Type B pancreatic cell (in vitro differentiated cells): ENCODE data around the gene DAGLA. TPM values are rescaled to one million over a fixed set of nuclear protein-coding genes. Genes with fewer than 3 reads are reported as not detected.

ENCODE experiments used
- DNase-seq: peaks from one replicate; pipeline ENCODE4 v3.0.0; 2021; ENCODE audit warnings: mixed read lengths; ENCODE audit not compliant: unreplicated experiment; ENCODE audit errors: extremely low spot score
- H3K27ac Mint-ChIP-seq: 2 replicates; pipeline ENCODE4 v1.8.0; 2021; ENCODE audit warnings: mild to moderate bottlenecking, mixed read lengths
- H3K27me3 Mint-ChIP-seq: 2 replicates; pipeline ENCODE4 v1.8.0; 2021; ENCODE audit warnings: mixed read lengths
- H3K36me3 Mint-ChIP-seq: 2 replicates; pipeline ENCODE4 v1.8.0; 2021; ENCODE audit warnings: mixed read lengths
- H3K4me1 Mint-ChIP-seq: one replicate; pipeline ENCODE4 v1.8.0; 2021; ENCODE audit warnings: mixed read lengths; ENCODE audit not compliant: unreplicated experiment
- H3K4me3 Mint-ChIP-seq: 2 replicates; pipeline ENCODE4 v1.8.0; 2021; ENCODE audit warnings: mild to moderate bottlenecking, mixed read lengths
- H3K9me3 Mint-ChIP-seq: 2 replicates; pipeline ENCODE4 v1.8.0; 2021; ENCODE audit warnings: mixed read lengths
- total RNA-seq: library from RNA; stranded (reverse); gene quantifications from 2 replicates; pipeline ENCODE4 v1.2.1, GENCODE V29; 2021; ENCODE audit warnings: low replicate concordance
- TF ChIP-seq, protein P1 (sequence below): fragments of 200-600 bp; sonication (generic); conservative IDR thresholded peaks from 2 replicates; pipeline ENCODE4 v1.5.0; 2021; ENCODE audit warnings: antibody characterized with exemption, mild to moderate bottlenecking

DAGLA gene
- total RNA-seq, 1 donor from 2014 or later = 7.8 TPM

DNA sequence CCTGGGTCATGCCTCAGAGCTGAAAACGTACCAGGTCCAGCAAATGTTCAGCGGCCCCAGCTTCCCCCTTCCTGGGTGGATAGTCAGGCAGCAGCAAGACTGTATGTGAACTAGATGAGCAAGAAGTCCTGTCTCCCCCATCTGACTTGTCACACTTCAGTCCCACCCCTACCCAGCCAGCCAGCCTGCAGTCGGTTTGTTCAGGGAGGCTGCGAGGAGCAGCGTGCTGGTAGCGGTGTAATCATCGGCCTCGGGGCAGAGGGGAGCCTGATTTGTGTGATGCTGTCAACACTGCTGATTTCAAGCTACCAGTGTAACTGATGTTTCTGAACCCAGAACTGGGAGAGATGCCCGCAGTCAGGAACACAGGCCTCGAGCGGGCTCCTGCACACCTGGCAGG is 102.7 kb downstream of the DAGLA start:
- Mint-ChIP-seq H3K9me3 (no peaks in the 10 kb centered on the region), H3K4me3 (no peak overlapping the region), H3K27ac (peak overlapping the region; percentile 50), H3K4me1 (peaks cover 10% of the 10 kb centered on the region), H3K36me3 (peaks cover 8% of the 10 kb centered on the region), H3K27me3 (no peaks in the 10 kb centered on the region)
- TF ChIP-seq, protein P1, sequence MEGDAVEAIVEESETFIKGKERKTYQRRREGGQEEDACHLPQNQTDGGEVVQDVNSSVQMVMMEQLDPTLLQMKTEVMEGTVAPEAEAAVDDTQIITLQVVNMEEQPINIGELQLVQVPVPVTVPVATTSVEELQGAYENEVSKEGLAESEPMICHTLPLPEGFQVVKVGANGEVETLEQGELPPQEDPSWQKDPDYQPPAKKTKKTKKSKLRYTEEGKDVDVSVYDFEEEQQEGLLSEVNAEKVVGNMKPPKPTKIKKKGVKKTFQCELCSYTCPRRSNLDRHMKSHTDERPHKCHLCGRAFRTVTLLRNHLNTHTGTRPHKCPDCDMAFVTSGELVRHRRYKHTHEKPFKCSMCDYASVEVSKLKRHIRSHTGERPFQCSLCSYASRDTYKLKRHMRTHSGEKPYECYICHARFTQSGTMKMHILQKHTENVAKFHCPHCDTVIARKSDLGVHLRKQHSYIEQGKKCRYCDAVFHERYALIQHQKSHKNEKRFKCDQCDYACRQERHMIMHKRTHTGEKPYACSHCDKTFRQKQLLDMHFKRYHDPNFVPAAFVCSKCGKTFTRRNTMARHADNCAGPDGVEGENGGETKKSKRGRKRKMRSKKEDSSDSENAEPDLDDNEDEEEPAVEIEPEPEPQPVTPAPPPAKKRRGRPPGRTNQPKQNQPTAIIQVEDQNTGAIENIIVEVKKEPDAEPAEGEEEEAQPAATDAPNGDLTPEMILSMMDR = no peak
- no peak for DNase-seq

DNA sequence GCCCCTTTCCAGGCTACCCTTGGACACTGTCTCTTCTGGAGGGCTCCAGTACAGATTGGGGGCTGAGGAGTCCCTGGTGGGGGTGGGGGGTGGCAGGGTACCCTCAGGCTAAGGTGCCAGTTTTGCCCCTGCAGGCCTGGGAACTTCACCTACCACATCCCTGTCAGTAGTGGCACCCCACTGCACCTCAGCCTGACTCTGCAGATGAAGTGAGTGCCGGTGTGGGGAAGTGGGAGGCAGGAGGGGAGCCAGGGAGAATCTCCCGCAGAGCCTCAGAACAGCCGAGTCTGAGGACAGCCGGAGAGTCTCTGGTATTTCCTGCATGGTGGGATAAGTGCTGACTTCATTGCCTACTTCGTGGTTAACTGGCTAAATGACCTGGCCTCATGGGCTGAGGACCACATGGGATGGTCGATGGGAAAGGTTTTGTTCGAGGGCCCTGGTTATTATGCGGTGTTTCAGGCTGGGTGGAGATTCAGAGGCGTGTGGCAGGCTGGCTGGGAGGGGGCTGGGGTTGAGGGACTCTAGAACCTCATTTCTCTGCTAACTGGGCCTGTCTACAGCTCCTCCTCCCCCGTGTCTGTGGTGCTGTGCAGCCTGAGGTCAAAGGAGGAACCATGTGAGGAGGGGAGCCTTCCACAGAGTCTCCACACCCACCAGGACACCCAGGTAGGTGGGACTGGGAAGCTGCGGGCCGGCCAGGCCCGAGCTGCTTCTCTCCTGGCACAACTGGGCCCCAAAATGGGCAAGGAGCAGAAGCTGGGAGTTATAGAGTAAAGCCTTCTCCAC is 103.7 kb downstream of the DAGLA start:
- Mint-ChIP-seq H3K4me3 (no peak overlapping the region), H3K27me3 (no peaks in the 10 kb centered on the region), H3K27ac (no peak overlapping the region), H3K4me1 (peaks cover 10% of the 10 kb centered on the region), H3K9me3 (no peaks in the 10 kb centered on the region), H3K36me3 (peaks cover 3% of the 10 kb centered on the region)
- TF ChIP-seq, protein P1 = no peak
- DNase-seq = no peak

DNA sequence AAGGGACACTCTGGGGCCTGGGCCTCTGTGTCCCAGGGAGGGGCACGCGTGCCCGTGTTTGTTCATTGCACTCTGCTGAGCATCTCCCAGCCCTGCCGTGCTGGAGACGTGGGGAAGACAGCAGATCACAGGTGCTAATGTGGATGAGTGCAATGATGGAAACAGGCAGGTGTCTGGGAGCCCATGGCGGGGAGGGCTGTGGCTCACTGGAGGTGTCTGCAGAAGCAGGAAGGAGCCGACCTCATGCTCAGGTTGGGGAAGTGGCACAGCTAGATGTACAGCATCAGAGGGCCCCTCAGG is 104.3 kb downstream of the DAGLA start:
- TF ChIP-seq, protein P1 = no peak
- Mint-ChIP-seq H3K9me3 (no peaks in the 10 kb centered on the region), H3K4me3 (no peak overlapping the region)

DNA sequence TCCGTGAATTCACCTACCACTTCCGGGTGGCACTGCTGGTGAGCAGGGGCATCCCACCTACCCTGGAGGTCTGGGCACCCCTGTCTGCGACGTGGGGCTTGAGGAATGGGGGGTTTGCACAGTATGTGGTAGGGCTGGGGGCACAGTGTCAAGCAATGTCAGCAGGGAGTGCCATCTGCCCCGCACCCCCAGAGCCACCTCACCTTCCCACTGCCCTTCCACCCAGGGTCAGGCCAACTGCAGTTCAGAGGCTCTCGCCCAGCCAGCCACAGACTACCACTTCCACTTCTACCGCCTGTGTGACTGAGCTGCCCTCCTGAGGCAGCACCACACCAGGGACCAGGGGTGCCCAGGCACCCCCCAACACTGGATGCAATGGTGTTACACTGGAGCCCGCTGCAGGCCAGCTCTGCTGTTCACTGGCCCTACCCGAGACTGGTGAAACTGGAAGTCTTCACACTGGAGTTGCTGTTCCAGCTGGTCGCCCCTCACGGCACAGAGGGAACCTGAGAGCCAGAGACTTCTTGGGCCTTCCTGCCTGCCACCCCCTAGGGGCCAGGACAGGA is 105.7 kb downstream of the DAGLA start:
- no peaks in the 10 kb centered on the region for H3K27me3 Mint-ChIP-seq
- peaks cover 10% of the 10 kb centered on the region for H3K4me1 Mint-ChIP-seq
- peaks cover 6% of the 10 kb centered on the region for H3K36me3 Mint-ChIP-seq
- DNase-seq = no peak
- no peaks in the 10 kb centered on the region for H3K9me3 Mint-ChIP-seq
- TF ChIP-seq, protein P1 = no peak
- H3K27ac Mint-ChIP-seq = no peak overlapping the region
- H3K4me3 Mint-ChIP-seq = no peak overlapping the region

More for the DNA sequence above, 104.3 kb downstream of the DAGLA start:
- no peak for DNase-seq
- H3K36me3 Mint-ChIP-seq = peaks cover 3% of the 10 kb centered on the region
- H3K4me1 Mint-ChIP-seq = peaks cover 10% of the 10 kb centered on the region
- H3K27me3 Mint-ChIP-seq = no peaks in the 10 kb centered on the region
- no peak overlapping the region for H3K27ac Mint-ChIP-seq

DNA sequence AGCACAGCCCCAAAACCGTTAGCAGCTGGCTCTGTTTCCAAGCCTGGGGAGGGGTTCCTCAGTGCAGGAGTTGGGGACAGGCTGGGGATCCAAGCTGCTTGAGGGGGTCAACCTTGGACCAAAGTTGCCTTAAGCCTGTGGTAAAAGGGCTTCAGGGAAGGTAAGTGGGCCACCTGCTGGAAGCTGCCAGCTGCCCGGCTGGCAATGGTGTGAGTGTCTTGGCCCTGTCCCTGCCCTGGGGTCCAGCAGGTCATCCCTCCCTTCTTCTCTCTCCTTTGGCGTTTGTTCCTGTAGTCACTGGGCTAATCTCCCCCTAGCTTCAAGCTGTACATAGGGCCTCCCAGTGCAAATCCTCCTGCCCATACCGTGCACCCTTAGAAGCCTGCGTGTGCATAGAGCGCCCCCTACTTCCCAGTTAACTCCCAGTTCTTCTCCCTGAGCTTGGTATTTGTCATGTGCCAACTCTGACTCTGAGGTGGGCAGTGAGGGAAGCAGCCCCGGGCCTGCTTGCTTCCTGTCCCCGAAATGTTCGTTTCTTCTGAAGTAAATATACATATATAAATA is 107.8 kb downstream of the DAGLA start:
- Mint-ChIP-seq H3K4me1 (peaks cover 15% of the 10 kb centered on the region), H3K9me3 (no peaks in the 10 kb centered on the region), H3K27me3 (no peaks in the 10 kb centered on the region), H3K36me3 (peaks cover 6% of the 10 kb centered on the region), H3K4me3 (no peak overlapping the region), H3K27ac (no peak overlapping the region)
- TF ChIP-seq, protein P1 = peak; percentile 66
- DNase-seq = no peak
